Measurements from ENCODE around the gene FYN.

The FYN gene

DNA sequence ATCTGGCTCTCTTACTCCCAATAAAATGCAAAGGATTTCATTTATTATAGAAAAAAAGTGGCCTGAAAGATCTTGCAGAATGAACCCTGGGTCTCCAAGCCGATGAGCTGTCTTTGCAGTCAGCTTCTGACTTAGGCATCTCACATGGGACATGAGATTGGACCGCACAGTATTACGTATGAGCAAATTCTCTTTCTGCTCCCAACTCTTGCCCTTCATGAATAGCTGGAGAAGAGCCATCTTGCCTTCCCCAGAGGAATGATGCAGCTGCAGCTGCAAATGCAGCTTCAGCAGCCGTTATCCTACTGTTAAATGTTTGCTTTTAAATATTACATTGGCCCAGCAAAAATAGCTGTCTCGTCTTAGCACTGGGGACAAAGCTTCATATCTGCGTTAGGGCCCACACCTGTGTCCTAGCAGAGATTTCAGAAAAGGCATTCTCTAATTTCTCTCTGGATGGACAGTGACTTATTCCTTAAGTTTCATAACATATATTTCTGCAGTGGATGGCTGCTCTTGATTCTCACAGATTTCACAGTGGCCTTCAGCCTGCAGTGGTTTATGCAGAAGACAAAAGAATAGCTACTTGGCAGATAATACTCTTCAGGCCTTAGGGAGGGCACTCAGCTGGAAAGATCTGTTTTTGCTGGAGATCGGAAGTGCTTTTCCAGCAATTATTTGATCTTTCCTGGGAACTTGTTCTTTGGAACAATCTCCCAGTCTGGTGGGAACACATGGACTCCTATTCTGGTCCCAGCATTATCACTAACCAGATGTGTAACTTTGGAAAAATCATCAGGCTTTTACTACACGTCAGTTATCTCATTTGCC is 129.2 kb downstream of the FYN start:
- H3K4me3 ChIP-seq (replicated peaks in 1 of 2; ENCODE audit: low read depth in 2 of 2, low read length in 2 of 2), result no peak overlapping the region
- TF ChIP-seq, protein P1, sequence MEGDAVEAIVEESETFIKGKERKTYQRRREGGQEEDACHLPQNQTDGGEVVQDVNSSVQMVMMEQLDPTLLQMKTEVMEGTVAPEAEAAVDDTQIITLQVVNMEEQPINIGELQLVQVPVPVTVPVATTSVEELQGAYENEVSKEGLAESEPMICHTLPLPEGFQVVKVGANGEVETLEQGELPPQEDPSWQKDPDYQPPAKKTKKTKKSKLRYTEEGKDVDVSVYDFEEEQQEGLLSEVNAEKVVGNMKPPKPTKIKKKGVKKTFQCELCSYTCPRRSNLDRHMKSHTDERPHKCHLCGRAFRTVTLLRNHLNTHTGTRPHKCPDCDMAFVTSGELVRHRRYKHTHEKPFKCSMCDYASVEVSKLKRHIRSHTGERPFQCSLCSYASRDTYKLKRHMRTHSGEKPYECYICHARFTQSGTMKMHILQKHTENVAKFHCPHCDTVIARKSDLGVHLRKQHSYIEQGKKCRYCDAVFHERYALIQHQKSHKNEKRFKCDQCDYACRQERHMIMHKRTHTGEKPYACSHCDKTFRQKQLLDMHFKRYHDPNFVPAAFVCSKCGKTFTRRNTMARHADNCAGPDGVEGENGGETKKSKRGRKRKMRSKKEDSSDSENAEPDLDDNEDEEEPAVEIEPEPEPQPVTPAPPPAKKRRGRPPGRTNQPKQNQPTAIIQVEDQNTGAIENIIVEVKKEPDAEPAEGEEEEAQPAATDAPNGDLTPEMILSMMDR (IDR thresholded peaks at IDR 0.05; ENCODE audit: low read depth, low read length), result no peak
- peak; percentile 93 to 96 for DNase-seq (ENCODE audit: low read depth in 2 of 2)

DNA sequence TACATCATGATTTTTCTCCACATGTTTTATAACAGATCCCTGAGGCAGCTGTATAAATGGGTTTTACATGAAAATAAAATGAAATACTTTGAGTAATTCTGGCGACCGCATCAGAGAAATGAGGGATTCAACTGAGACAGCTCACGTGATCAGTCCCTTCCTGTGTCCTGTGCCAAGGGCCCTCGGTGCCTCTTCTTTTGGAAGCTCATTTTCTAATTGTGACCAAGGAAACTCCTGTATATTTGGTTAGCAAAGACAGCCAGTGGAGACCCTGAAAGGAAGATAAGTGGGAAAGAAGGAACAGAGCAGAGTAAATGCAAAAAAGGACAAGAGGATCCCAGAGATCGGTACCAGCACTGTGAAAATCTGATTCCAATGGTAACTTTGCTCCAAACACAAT is 129.9 kb downstream of the FYN start:
- H3K4me3 ChIP-seq (replicated peaks in 1 of 2; ENCODE audit: low read depth in 2 of 2, low read length in 2 of 2), result no peak overlapping the region
- TF ChIP-seq, protein P1 (IDR thresholded peaks at IDR 0.05; ENCODE audit: low read depth, low read length), result no peak
- no peak for DNase-seq (ENCODE audit: low read depth in 2 of 2)

GRCh38 chr6:111741177-111741952 is 131.9 kb downstream of the FYN start:
- TF ChIP-seq, protein P1 (IDR thresholded peaks at IDR 0.05; ENCODE audit: low read depth, low read length), result no peak
- no peak for DNase-seq (ENCODE audit: low read depth in 2 of 2)
- H3K4me3 ChIP-seq (replicated peaks in 1 of 2; ENCODE audit: low read depth in 2 of 2, low read length in 2 of 2), result no peak overlapping the region

- H3K4me3 ChIP-seq (replicated peaks in 1 of 2; ENCODE audit: low read depth in 2 of 2, low read length in 2 of 2), result no peak overlapping the region
- TF ChIP-seq, protein P1 (IDR thresholded peaks at IDR 0.05; ENCODE audit: low read depth, low read length), result no peak
- DNase-seq (ENCODE audit: low read depth in 2 of 2), result no peak
Measured at GRCh38 chr6:111740506-111740905, 132.7 kb downstream of the FYN start.

DNA sequence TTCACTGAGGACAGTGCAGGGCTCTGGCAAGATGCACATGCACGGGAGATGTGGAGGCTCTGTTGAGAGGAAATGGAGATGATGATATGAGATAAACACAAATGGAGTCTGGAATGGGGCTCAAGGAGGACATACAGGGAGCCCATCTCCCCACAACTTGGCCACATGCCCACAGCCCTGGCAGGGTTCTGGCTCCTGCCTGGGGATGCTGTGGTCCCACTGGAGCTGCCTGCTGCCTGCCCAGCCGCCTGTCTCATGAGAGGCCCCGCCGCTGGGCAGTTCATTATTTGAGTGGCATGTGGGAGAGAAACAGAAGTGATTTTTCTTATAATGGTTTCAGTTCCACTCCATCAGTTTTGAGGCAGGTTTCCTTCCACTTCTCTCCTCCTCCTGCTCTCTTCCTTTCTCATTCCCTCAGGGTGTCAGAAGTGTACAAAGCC is 134.0 kb downstream of the FYN start:
- no peak overlapping the region for H3K4me3 ChIP-seq (replicated peaks in 1 of 2; ENCODE audit: low read depth in 2 of 2, low read length in 2 of 2)
- no peak for DNase-seq (ENCODE audit: low read depth in 2 of 2)
- TF ChIP-seq, protein P1 (IDR thresholded peaks at IDR 0.05; ENCODE audit: low read depth, low read length), result no peak

GRCh38 chr6:111738631-111739030 is 134.6 kb downstream of the FYN start:
- H3K4me3 ChIP-seq (replicated peaks in 1 of 2; ENCODE audit: low read depth in 2 of 2, low read length in 2 of 2), result no peak overlapping the region
- no peak for DNase-seq (ENCODE audit: low read depth in 2 of 2)
- TF ChIP-seq, protein P1 (IDR thresholded peaks at IDR 0.05; ENCODE audit: low read depth, low read length), result no peak

Measured in cardiac fibroblast (primary cell).